Amygdala (tissue), 56 donors: Measurements from ENCODE around the gene ABCD4.
"Not testable (repeated sequence)": the region's sequence is repeated elsewhere in the genome, so short reads cannot be mapped to it uniquely, and the experiment has no call there.

Experiments
- DNase-seq, 56 donors: peaks; one replicate each; lab custom pipeline; 2025; lab: John Stamatoyannopoulos, UW

The ABCD4 gene

DNA sequence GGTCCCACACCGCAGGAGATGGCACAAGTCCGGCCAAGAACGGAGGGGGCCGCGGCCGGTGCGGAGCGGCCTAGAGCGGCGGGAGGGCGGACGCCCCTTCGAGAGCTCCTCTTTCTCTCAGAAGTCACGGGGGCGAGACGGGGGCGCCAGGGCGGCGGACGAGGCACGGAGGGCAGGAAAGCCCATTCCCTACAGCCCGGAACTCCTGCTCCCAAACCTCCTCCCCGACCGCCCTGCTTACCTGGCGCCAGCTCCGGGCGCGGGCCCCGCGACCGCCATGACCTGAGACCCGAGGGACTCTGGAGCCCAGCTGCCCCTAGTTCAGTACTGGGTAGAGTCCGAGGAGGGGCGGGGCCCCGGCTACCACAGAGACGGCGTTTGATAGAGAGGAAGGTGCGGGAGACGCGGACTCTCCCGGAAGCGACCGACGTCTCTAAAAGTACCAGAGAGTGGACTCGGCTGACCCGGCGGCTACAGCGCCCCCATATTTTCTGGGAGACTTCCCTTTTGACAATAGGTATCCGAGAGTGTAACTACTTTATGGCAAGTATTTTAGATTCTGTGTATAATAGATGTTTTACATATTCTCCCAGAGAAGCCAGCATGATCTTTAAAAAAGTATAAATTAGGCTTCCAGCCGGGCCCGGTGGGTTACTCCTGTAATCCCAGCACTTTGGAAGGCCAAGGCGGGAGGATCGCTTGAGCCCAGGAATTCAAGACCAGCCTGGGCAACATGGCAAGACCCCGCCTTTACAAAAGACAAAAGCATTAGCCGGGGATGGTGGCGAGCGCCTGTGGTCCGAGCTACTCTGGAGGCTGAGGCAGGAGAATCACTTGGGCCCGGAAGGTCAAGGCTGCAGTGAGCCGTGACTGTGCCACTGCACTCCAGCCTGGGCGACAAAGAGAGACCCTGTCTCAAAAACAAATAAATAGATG lies at the start of gene ABCD4:
ABCD4 (minus strand) TSS at position 301 of the 936 bp plus-strand sequence; CDS start at position 279, 22 bp downstream.
- peak; percentile 25 to 98 (median 91) for DNase-seq

DNA sequence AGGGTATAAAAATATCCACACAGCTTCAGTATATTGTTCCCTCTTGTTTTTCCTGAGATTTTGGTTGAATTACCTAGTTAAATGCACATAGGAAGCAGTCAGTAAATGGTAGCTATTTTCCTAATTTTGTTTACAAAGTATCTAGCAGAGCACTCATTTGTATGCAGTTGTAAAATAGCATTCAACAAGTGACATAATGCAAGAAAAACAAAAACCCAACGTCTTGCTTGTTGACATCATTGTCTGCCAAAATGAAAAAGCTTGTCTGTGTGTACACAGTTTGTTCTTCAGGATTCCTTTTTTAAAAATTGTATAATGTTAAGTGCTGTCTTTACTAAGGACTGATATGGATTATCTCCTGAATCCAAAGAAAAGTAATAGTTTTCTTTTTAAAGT lies 48.2 kb upstream of the ABCD4 start:
- no peak for DNase-seq

DNA sequence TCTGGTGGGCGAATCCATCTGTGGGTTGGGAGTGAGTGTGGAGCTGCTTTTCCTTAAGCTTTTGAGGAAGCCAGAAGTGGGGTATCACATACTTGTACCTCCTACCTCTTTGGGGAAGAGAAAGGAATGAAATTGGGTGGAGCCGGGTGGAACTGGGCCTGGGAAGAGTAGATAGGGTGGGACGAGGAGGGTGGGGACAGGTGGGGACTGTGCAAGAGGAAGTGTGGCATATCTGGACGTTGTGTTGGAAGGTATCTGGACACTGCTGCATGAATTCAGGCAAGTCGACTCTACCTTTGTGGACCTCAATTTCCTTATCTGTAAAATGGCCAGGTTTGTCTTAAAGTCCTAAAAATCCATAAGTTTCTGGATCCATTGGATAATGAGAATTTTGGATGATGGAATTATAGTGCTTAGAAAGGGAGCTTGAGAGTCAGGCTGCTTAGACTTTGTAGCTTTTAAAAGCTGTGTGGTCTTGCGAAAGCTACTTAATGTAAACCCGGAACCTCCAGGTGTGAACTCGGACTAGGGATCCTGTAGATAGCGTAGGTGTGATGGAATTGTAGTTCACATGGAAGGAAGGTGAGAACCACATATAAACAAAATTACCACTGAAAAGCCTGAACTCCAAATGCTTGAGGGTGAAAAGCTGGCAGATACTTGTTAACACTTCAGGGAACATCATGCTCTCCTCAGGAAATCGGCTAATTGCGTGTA lies 47.6 kb upstream of the ABCD4 start:
- DNase-seq: no peak

DNA sequence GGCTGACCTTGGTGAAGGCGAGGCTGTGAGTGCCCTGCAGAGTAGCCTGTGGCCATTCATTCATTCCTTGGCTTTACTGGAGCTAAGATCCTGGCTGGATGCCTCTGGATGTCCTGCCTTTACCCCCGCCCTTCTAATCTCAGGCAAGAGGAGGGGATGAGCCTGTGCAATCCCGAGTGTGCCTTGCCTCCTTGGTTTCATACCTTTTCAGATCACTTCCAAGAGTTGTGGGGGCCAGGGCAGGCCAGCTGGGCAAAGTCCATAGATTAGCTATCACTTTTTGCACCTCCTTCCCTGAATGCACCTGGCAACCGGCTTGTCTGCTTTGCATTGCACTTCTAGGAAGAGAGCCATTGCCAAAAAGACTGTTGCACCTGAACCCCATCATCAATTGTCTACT lies 47.0 kb upstream of the ABCD4 start:
- DNase-seq: no peak

DNA sequence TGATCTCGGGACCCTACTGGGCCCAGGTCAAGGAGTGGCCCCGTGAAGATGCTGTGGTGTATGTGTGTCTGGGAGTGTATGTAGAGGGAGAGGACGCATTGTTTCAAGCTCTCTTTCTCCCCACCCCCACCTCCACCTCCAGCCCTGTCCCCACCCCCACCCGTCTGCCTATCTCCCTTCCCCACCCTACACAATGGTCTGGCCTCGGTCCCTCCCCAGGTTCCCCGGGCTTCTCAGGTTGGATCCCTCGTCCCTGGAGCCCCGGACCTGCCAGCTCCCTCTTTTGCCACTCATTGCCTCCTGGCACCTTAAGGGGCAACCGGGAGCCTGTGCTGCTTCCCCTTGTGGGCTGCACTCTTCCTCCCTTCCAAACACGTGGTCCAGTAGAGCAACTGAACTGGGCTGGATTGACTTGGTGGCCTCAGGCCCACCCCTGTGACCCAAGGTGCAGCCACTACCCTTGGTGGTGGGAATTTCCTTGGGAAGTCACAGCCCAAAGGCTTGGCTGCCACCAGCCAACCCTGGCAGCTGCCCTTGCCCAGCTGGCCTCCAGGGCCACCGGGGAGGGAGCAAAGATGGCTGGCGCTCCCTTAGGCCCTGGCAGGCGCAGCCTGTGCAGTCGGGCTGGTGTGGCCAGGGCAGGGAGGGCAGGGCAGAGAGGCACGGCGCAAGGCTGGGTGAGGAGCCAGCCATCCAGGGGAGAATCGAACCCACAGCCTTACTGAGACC lies 46.2 kb upstream of the ABCD4 start:
- DNase-seq: no peak

DNA sequence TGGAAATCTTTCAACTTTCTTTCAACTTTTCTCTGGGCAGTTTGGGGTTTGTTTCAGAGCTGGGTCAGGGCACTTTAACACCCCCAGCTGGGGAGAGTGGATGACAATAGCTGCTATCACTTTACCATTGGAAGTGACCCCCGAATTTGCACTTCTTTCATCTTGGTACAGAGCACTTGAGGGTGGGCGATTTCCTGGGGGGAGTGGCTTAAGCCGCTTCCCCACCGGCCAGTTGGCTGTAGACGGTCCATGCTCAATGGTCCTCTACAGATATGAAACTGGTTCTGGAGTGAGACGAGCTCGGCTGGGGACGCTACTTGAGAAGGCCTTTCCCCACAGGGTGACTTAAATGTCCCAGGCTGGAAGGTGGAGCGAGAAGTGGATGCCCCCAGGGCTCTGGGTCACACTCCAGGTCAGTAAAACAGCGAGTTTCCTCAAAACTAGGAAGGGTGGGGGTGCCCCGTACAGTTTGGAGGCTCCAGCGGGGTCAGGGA lies 45.6 kb upstream of the ABCD4 start, which contains the start of gene VRTN:
VRTN (plus strand) TSS at position 231 of the 494 bp plus-strand sequence. CDS start 8,313 bp downstream, outside the sequence.
- DNase-seq: no peak

DNA sequence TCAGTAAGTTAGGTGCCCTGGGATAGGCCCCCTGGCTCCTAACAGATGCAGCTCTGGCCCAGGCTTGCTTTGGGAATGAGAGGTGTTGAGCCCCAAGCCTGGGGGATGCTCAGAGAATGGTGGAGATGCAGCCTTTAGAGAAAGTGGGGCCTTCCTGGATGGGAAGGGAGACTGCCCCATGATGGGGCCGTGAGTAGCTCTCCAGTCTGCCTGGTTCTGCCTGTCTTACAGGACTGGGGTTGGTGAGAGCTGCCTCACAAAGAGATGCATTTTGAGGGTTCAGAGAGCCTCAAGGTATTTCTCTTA lies 45.0 kb upstream of the ABCD4 start:
- DNase-seq: no peak

DNA sequence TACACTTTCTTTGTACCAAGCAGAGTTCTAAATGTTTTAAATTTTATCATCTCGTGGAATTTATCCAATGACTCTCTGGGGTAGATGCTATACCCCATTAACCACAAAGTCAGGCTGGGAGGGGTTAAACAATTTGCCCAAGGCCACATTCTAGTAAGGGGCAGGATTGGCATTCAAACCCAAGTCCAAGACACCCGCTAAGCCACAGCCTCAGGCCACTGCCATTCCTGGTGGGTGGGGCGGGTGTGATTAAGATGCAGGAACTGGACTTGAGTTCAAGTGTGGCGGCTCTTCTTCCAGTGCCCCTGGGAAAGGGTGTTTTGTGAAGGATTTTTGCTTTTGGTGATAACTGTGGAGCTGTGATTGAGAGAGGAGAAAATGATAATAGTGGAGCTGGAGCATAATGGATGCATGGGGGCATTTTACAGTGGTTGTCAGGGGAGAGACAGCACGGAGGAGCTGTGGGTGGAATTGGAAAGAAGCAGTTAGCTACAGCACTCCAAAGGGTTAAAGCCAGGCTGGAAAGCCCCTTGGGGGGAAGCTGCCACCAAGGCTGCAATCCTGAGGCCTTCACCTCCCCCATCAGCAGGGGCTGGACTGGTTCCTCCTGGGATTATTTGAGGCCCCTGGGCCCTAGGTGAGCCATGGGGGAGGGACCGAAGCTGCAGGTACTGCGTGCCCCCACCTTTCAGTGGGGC lies 44.5 kb upstream of the ABCD4 start:
- DNase-seq: no peak

DNA sequence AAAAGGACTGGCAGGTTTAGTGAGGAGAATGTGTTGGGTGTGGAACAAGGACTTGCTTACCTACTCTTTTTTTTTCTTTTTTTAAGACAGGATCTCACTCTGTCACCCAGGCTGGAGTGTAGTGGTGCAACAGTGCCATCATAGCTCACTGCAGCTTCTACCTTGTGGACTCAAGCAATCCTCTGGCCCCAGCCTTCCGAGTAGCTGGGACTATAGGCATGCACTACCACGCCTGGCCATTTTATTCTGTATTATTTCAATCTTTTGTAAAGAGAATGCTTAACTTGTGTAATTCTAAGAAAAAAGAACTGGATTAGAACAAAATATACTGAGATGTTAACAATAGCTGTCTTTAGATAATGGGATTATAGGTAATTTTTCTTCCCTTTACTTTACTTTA lies 43.6 kb upstream of the ABCD4 start:
- no peak for DNase-seq

DNA sequence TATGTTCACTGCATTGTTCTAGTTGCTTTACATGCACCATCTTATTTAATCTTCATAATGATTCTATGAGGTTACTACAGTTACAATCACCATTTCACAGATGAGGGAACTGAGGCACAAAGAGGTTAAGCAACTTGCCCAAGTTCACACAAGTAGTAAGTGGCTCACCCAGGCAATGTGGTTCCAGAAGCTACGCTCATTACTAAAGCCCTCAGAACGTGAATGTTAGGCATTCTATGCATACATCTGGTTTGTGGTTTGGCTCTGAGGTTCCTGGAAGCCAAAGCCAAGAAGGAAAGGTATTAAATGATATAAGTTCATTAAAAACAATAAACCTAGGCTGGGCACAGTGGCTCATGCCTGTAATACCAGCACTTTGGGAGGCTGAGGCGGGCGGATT lies 31.2 kb upstream of the ABCD4 start:
- DNase-seq: no peak

DNA sequence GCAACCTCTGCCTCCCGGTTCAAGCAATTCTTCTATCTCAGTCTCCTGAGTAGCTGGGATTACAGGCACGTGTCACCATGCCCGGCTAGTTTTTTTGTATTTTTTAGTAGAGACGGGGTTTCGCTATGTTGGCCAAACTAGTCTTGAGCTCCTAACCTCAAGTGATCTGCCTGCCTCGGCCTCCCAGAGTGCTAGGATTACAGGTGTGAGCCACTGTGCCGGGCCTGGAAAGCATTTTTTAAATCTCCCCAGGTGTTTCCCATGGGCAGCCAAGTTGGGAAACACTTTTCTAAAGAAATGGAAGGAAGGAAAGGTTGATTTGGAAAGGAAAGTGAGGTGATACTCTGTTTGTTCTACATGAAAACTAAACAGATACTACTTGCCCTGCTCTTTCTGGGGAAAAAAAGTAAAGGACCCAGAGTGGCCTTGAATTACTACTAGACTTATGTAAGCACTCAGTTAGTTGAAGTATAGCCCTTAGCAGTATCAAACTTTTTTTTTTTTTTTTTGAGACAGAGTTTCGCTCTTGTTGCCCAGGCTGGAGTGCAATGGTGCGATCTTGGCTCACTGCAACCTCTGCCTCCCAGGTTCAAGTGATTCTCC lies 27.3 kb upstream of the ABCD4 start:
- DNase-seq: not testable (repeated sequence)

DNA sequence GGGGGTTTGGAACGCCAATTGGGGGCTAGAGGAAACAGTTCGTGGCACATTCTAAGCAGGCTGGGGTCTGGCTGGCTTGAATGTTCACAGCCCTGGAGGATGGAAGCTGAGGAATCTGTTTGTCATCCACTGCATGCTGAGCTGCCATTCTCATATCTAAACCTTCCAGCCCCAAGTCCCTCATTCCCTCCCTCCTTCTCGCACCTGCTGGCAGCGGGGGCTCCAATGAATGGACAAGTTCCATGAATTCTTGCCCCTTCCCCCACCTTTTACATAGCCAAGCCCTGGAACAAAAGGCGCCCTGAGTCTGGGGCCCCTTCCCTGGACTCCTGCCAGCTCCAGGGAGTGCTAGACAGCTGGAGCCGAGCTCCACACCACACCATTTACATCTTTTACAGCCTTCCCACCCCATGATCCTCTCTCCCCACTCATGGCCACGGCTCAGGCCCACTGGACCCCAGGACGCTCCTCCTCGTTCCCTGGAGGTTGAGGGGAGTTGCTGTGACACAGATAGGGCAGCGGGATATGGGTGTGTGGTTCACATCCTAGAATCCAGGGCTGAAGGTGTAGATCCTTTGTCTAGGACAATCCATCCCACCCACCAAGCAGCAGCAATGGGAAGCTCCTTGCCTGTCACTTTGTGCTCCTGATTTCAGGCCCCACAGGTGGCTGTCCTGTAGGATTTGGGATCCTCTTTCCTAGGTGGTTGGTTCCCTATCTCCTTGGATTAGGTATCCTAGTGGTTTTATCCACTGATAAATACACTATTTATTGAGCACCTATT lies 23.8 kb upstream of the ABCD4 start:
- DNase-seq: no peak

DNA sequence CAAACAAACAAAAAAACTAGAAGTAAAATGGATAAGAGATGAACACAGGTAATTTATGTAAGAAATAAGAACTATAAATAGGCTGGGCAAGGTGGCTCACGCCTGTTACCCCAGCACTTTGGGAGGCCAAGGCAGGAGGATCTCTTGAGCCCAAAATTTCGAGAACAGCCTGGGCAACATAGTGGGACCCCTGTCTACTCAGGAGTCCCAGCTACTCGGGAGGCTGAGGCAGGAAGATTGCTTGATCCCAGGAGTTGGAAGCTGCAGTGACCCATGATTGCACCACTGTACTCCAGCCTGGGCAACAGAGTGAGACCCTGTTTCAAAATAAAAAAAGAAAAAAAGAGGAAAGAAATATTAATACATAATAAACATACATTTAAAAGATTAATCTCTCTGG lies 22.7 kb upstream of the ABCD4 start:
- no peak for DNase-seq

DNA sequence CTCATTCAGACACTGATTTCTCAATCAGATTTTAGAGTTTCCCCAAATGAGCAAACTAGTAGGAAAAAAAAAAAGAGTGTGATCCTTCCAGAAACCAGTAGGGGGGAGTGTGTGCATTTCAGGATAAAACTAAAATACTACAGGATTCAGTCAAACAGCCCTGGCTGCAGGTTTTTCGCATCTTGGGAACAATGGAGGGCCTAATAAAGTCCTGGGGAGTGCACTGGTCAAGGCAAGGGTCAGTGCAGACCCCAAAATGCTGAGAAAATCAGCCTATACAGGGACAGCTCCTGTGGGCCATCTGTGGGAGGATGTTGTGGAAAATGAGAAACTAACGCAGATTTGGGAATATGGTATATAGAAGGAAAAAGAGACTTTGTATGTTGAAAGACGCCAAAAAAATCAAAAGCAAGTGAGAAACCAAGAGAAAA lies 22.2 kb upstream of the ABCD4 start:
- DNase-seq: peak in 1 of 56 donors; percentile 1

DNA sequence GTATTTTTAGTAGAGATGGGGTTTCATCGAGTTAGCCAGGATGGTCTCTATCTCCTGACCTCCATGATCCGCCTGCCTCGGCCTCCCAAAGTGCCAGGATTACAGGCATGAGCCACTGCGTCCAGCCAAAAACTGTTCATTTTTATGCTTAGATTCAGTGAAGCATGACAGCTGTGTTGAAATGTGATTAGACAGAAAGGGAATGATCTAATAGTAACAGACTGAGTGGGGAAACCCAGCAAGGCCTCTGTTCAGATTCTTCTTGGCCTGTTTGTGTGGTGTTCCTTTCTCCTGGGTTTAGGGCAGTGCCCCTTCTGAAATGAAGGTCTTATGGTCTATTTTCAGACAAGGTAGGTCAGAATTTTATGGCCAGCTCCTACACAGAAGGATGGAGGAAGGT lies 11.8 kb upstream of the ABCD4 start:
- no peak for DNase-seq

DNA sequence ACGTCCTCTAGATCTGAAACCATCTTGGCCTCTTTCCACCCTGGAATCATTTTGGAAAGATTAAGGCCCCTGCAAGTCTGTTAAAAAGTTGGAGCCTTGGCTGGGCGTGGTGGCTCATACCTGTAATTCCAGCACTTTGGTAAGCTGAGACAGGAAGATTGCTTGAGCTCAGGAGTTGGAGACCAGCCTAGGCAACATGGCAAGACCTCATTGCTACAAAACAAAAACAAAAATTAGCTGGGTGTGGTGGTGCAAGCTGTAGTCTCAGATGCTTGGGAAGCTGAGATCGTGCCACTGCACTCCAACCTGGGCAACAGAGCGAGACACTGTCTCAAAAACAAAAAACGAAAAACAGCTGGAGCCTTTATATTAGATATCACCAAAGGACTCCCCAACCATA lies 10.9 kb upstream of the ABCD4 start:
- no peak for DNase-seq

DNA sequence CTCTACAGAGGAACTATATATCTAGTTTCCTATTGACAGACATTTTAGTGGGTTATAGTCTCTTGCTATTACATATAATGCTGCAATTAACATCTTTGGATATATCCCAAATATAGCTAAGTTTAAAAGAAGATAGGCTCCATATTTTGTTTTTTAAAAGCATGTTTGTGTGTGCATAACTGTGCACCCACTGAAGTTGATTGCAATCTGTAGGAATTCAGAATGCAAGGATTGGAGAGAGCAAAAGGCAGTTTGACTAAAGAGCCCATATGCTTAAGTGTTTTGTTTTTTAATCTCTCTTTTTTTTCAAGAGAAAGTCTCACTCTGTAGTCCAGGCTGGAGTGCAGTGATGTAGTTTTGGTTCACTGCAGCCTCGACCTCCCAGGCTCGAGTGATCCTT lies 9.4 kb upstream of the ABCD4 start:
- no peak for DNase-seq

DNA sequence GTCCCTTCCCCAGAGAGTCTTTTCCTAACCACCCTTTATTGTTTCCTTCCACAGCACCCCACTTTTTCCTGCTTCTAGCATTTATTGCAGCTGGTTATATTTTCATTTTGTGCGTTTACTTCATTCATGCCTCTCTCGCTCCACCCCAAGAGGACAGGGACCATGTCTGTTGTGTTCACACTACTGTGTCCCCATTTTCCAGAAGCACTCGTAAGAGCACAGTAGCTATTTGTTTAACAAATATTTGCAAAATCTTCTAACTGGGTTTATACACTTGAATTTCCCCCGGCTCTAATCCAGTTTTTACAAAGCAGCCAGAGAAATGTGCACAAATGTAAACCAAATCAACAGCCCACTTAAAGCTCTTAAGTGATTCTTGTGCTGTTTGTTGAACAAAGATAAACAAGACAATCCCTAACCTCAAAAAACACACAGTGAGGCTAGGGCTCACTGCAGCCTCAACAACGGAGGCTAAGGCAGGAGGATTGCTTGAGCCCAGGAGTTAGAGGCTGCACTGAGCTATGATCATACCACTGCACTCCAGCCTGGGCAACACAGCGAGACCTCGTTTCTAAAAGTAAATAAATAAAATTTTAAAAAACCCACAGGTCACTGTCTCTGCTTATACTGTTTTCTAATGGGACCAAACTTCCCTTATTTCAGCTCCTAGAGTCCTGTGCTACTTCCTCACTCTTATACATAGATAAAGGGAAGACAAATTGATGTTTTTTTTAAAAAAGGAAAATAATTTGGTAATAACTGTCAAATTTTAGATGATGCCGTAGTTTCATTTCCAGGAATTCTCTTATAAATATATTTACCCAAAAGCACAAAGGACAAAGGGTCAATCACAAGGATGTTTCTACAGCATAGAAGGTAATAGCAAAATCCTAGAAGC lies 6.6 kb upstream of the ABCD4 start:
- DNase-seq: no peak
